Activated B cell treated with CpG ODN at 0.5 μM for 24 hours (primary cell): Measurements from ENCODE around the gene POU2F1. TPM values are rescaled to one million over a fixed set of nuclear protein-coding genes. Genes with fewer than 3 reads are reported as not detected.

Source experiments
- ATAC-seq: fragments of 200-7000 bp; cut with Tn5 transposase; one replicate; pipeline ENCODE4 v1.10.0; 2021; ENCODE audit warnings: low read depth, mild to moderate bottlenecking, moderate library complexity
- CTCF ChIA-PET: fragments of 350-600 bp; sonication (Branson Sonifier 250); formaldehyde crosslinking; loops from one replicate; lab custom pipeline; 2021; ENCODE audit warnings: antibody characterized with exemption; lab: Charles Lee
- POLR2A ChIA-PET: fragments of 350-600 bp; sonication (Branson Sonifier 250); formaldehyde crosslinking; loops from one replicate; lab custom pipeline; 2021; ENCODE audit warnings: antibody characterized with exemption; lab: Charles Lee
- DNase-seq: peaks from one replicate; pipeline ENCODE4 v3.0.0; 2022
- H3K27ac Mint-ChIP-seq: one replicate; pipeline ENCODE4 v1.8.0; 2020; ENCODE audit warnings: mixed read lengths
- H3K27me3 Mint-ChIP-seq: one replicate; pipeline ENCODE4 v1.8.0; 2021; ENCODE audit warnings: mixed read lengths
- H3K36me3 Mint-ChIP-seq: one replicate; pipeline ENCODE4 v1.8.0; 2021; ENCODE audit warnings: low read depth, mixed read lengths
- H3K4me1 Mint-ChIP-seq: one replicate; pipeline ENCODE4 v1.8.0; 2021; ENCODE audit warnings: mixed read lengths
- H3K4me3 Mint-ChIP-seq: one replicate; pipeline ENCODE4 v1.8.0; 2020; ENCODE audit warnings: mild to moderate bottlenecking, mixed read lengths
- H3K9me3 Mint-ChIP-seq: one replicate; pipeline ENCODE4 v1.8.0; 2020; ENCODE audit warnings: mixed read lengths
- CTCF ChIP-seq: fragments of 200-600 bp; IDR thresholded peaks from one replicate; pipeline ENCODE4 v1.8.0; 2022; ENCODE audit warnings: antibody characterized with exemption, mild to moderate bottlenecking
- intact Hi-C: fragments of 100-400 bp; cut with micrococcal nuclease; formaldehyde crosslinking; loops from one replicate; pipeline ENCODE4 v1.15.1; 2024
- total RNA-seq: library from RNA; stranded (reverse); gene quantifications from 2 replicates; pipeline ENCODE4 v1.2.3, GENCODE V29; 2022

POU2F1 gene
- total RNA-seq, 1 donor from 2014 or later = 35.5 TPM

GRCh38 chr1:167182571-167183320 is 37.9 kb upstream of the POU2F1 start:
- intact Hi-C loops = no loop called here
- Mint-ChIP-seq H3K4me1 (no peaks in the 10 kb centered on the region), H3K27me3 (peaks cover 5% of the 10 kb centered on the region), H3K4me3 (no peak overlapping the region), H3K36me3 (no peaks in the 10 kb centered on the region), H3K9me3 (no peaks in the 10 kb centered on the region), H3K27ac (no peak overlapping the region)
- no peak for TF ChIP-seq CTCF
- ATAC-seq (no peak), DNase-seq (no peak)
- ChIA-PET POLR2A (no interaction called here), CTCF (no interaction called here)

- intact Hi-C loops = no loop called here
- ChIA-PET POLR2A (no interaction called here), CTCF (no interaction called here)
- Mint-ChIP-seq H3K27ac (no peak overlapping the region), H3K4me3 (no peak overlapping the region), H3K27me3 (peaks cover 5% of the 10 kb centered on the region), H3K36me3 (no peaks in the 10 kb centered on the region), H3K9me3 (no peaks in the 10 kb centered on the region), H3K4me1 (no peaks in the 10 kb centered on the region)
- ATAC-seq (no peak), DNase-seq (no peak)
- no peak for TF ChIP-seq CTCF
Measured at GRCh38 chr1:167184081-167184480, 36.6 kb upstream of the POU2F1 start.

- peaks cover 5% of the 10 kb centered on the region for H3K27me3 Mint-ChIP-seq
- TF ChIP-seq CTCF = no peak
- H3K4me3 Mint-ChIP-seq = no peak overlapping the region
Measured at GRCh38 chr1:167185062-167185461, 35.6 kb upstream of the POU2F1 start.

GRCh38 chr1:167185974-167186657 is 34.6 kb upstream of the POU2F1 start:
- Mint-ChIP-seq H3K4me3 (no peak overlapping the region), H3K9me3 (no peaks in the 10 kb centered on the region), H3K36me3 (no peaks in the 10 kb centered on the region), H3K27me3 (peaks cover 10% of the 10 kb centered on the region), H3K27ac (no peak overlapping the region), H3K4me1 (no peaks in the 10 kb centered on the region)
- ATAC-seq (no peak), DNase-seq (no peak)
- CTCF ChIA-PET = no interaction called here
- POLR2A ChIA-PET = no interaction called here
- intact Hi-C loops = no loop called here
- TF ChIP-seq CTCF = no peak

More at GRCh38 chr1:167185062-167185461, 35.6 kb upstream of the POU2F1 start:
- Mint-ChIP-seq H3K27ac (no peak overlapping the region), H3K9me3 (no peaks in the 10 kb centered on the region), H3K36me3 (no peaks in the 10 kb centered on the region), H3K4me1 (no peaks in the 10 kb centered on the region)
- no peak for ATAC-seq
- DNase-seq = no peak
- POLR2A ChIA-PET = no interaction called here
- intact Hi-C loops = no loop called here
- CTCF ChIA-PET = no interaction called here

- no peaks in the 10 kb centered on the region for H3K36me3 Mint-ChIP-seq
- ATAC-seq = no peak
- H3K27ac Mint-ChIP-seq = no peak overlapping the region
Measured at GRCh38 chr1:167186771-167187170, 33.9 kb upstream of the POU2F1 start.

More at GRCh38 chr1:167186771-167187170, 33.9 kb upstream of the POU2F1 start:
- H3K4me1 Mint-ChIP-seq = no peaks in the 10 kb centered on the region
- no peak for TF ChIP-seq CTCF
- intact Hi-C loops = no loop called here
- no peak for DNase-seq
- H3K4me3 Mint-ChIP-seq = no peak overlapping the region
- no peaks in the 10 kb centered on the region for H3K9me3 Mint-ChIP-seq
- H3K27me3 Mint-ChIP-seq = peaks cover 10% of the 10 kb centered on the region
- ChIA-PET POLR2A (no interaction called here), CTCF (no interaction called here)
